OCI-LY1 (cell line): Measurements from ENCODE around the gene SPATS2L.

Experiments used
- EZH2 ChIP-seq: fragments of 200-600 bp; sonication (generic), shearing (Covaris generic); IDR thresholded peaks from 2 replicates; pipeline ENCODE4 v1.8.0; 2017; ENCODE audit warnings: borderline replicate concordance, mixed run types, mild to moderate bottlenecking, antibody characterized with exemption, low read length, moderate library complexity, mixed read lengths
- TF ChIP-seq, protein P1 (sequence below): fragments of 200-600 bp; sonication (generic), shearing (Covaris generic); IDR thresholded peaks from 2 replicates; pipeline ENCODE4 v1.5.1; 2017; ENCODE audit warnings: mild to moderate bottlenecking, antibody characterized with exemption, low read length, moderate library complexity, mixed read lengths

DNA sequence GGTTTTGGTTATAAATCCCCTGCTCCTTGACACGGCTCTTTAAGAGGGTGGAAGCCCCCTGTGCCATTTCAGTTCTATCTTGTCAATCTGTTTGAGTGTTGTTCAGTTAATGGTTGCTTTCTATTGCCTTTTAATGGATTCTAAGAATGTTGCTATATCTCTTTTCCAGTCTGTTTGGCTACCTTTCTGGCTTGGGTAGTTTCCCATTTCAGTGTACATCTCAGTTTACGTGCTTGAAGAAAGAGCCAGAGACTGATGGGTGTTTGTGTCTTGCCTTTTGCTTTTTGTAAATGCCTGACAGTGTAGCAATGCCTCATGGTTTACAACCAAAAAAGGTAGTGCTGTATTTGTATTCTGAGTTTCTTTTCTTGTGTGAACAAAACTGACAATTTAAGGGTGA lies 45.3 kb downstream of the SPATS2L start:
- no peak for TF ChIP-seq EZH2
- TF ChIP-seq, protein P1, sequence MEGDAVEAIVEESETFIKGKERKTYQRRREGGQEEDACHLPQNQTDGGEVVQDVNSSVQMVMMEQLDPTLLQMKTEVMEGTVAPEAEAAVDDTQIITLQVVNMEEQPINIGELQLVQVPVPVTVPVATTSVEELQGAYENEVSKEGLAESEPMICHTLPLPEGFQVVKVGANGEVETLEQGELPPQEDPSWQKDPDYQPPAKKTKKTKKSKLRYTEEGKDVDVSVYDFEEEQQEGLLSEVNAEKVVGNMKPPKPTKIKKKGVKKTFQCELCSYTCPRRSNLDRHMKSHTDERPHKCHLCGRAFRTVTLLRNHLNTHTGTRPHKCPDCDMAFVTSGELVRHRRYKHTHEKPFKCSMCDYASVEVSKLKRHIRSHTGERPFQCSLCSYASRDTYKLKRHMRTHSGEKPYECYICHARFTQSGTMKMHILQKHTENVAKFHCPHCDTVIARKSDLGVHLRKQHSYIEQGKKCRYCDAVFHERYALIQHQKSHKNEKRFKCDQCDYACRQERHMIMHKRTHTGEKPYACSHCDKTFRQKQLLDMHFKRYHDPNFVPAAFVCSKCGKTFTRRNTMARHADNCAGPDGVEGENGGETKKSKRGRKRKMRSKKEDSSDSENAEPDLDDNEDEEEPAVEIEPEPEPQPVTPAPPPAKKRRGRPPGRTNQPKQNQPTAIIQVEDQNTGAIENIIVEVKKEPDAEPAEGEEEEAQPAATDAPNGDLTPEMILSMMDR: no peak
